Activated CD8-positive, alpha-beta memory T cell treated with anti-CD3 and anti-CD28 coated beads for 4 hours (primary cell): ENCODE measurements around the gene SLMAP.
A peak's percentile ranks its signal among the peaks of the same experiment; 100 is the strongest.
"Not testable (repeated sequence)": the region's sequence is repeated elsewhere in the genome, so short reads cannot be mapped to it uniquely, and the experiment has no call there.

Source experiments
- DNase-seq, 2 donors: peaks; one replicate each; pipeline ENCODE4 v3.0.0-alpha.2; 2020; ENCODE audit warnings: low read depth in 2 of 2

Gene SLMAP

GRCh38 chr3:57794951-57795350 is 38.8 kb downstream of the SLMAP start:
- DNase-seq, result no peak

- DNase-seq, result no peak
Observed at GRCh38 chr3:57796261-57796660, 40.2 kb downstream of the SLMAP start.

GRCh38 chr3:57797701-57798487 is 41.8 kb downstream of the SLMAP start:
- DNase-seq, result no peak

- no peak for DNase-seq
Observed at GRCh38 chr3:57803647-57804081, 47.6 kb downstream of the SLMAP start.

- no peak for DNase-seq
Observed at GRCh38 chr3:57805266-57805665, 49.2 kb downstream of the SLMAP start.

GRCh38 chr3:57805674-57806073 is 49.6 kb downstream of the SLMAP start:
- DNase-seq, result peak in 1 of 2 donors; percentile 1

- DNase-seq, result not testable (repeated sequence)
Observed at GRCh38 chr3:57806195-57806594, 50.1 kb downstream of the SLMAP start.

- DNase-seq, result no peak
Observed at GRCh38 chr3:57808961-57809608, 53.0 kb downstream of the SLMAP start.

- no peak for DNase-seq
Observed at GRCh38 chr3:57809609-57809968, 53.5 kb downstream of the SLMAP start.

- no peak for DNase-seq
Observed at GRCh38 chr3:57810048-57810447, 53.9 kb downstream of the SLMAP start.

- DNase-seq, result no peak
Observed at GRCh38 chr3:57810471-57811137, 54.5 kb downstream of the SLMAP start.

GRCh38 chr3:57815036-57815435 is 58.9 kb downstream of the SLMAP start:
- DNase-seq, result peak; percentile 13 to 23

GRCh38 chr3:57816471-57817095 is 60.5 kb downstream of the SLMAP start:
- DNase-seq, result no peak

GRCh38 chr3:57818772-57819171 is 62.7 kb downstream of the SLMAP start:
- no peak for DNase-seq

- DNase-seq, result no peak
Observed at GRCh38 chr3:57820479-57820878, 64.4 kb downstream of the SLMAP start.

GRCh38 chr3:57821765-57822164 is 65.7 kb downstream of the SLMAP start:
- no peak for DNase-seq

- no peak for DNase-seq
Observed at GRCh38 chr3:57822686-57823085, 66.6 kb downstream of the SLMAP start.

- no peak for DNase-seq
Observed at GRCh38 chr3:57825116-57825515, 69.0 kb downstream of the SLMAP start.

- no peak for DNase-seq
Observed at GRCh38 chr3:57826245-57826951, 70.3 kb downstream of the SLMAP start.

GRCh38 chr3:57826952-57827723 is 71.0 kb downstream of the SLMAP start:
- DNase-seq, result no peak

GRCh38 chr3:57827757-57828156 is 71.6 kb downstream of the SLMAP start:
- DNase-seq, result no peak
